GM06990 (cell line): ENCODE data around the gene RSKR.
"Not testable (repeated sequence)": the region's sequence is repeated elsewhere in the genome, so short reads cannot be mapped to it uniquely, and the experiment has no call there.

Experiments used
- DNase-seq: peaks from one replicate; pipeline ENCODE4 v3.0.0-alpha.2; 2011; ENCODE audit not compliant: insufficient read length; ENCODE audit errors: extremely low read depth
- H3K27me3 ChIP-seq: replicated peaks from 2 replicates; pipeline ENCODE4 v1.6.0; 2011; ENCODE audit warnings: low read length; ENCODE audit not compliant: control insufficient read depth, insufficient read depth
- H3K36me3 ChIP-seq: 2 replicates; pipeline ENCODE4 v1.5.1; 2011; ENCODE audit warnings: low read length; ENCODE audit not compliant: control insufficient read depth, insufficient read depth
- H3K4me3 ChIP-seq: replicated peaks from 2 replicates; pipeline ENCODE4 v1.5.1; 2011; ENCODE audit warnings: low read depth, mild to moderate bottlenecking, control low read depth, low read length
- CTCF ChIP-seq: IDR thresholded peaks from 2 replicates; pipeline ENCODE4 v1.5.1; 2011; ENCODE audit warnings: low read length, control low read depth, mild to moderate bottlenecking, inconsistent platforms; ENCODE audit not compliant: insufficient read depth, poor library complexity, severe bottlenecking

Gene RSKR

GRCh38 chr17:28578246-28579195 lies 35.5 kb downstream of the RSKR start:
- DNase-seq: no peak
- peaks cover 19% of the 10 kb centered on the region for H3K36me3 ChIP-seq
- TF ChIP-seq CTCF: no peak
- no peaks in the 10 kb centered on the region for H3K27me3 ChIP-seq
- H3K4me3 ChIP-seq: no peak overlapping the region

- Histone ChIP-seq H3K27me3 (no peaks in the 10 kb centered on the region), H3K4me3 (no peak overlapping the region), H3K36me3 (peaks cover 20% of the 10 kb centered on the region)
- no peak for TF ChIP-seq CTCF
- no peak for DNase-seq
Measured at GRCh38 chr17:28577466-28577824, 36.5 kb downstream of the RSKR start.

- DNase-seq: peak; percentile 98
- peaks cover 20% of the 10 kb centered on the region for H3K36me3 ChIP-seq
- no peak for TF ChIP-seq CTCF
- H3K4me3 ChIP-seq: peak within 1 kb of the TSS; percentile 26; the same call in 1 of the 2 replicates
- H3K27me3 ChIP-seq: no peaks in the 10 kb centered on the region
Measured at GRCh38 chr17:28576758-28577465, 37.1 kb downstream of the RSKR start, which contains the start of gene ALDOC. Gene ALDOC, minus strand, starts transcription at chr17:28576895. Its CDS starts 1,363 bp downstream, at chr17:28575532.

- peak overlapping the region; percentile 12; the same call in 1 of the 2 replicates for H3K4me3 ChIP-seq
- H3K27me3 ChIP-seq, DNase-seq: not testable (repeated sequence)
- peaks cover 20% of the 10 kb centered on the region for H3K36me3 ChIP-seq
Measured at GRCh38 chr17:28576016-28576415, 38.0 kb downstream of the RSKR start.

- TF ChIP-seq CTCF: peak; percentile 23
- Histone ChIP-seq H3K4me3 (no peak overlapping the region), H3K27me3 (no peaks in the 10 kb centered on the region), H3K36me3 (peaks cover 20% of the 10 kb centered on the region)
- DNase-seq: no peak
Measured at GRCh38 chr17:28575126-28575795, 38.7 kb downstream of the RSKR start.
